Fibroblast of lung (primary cell): ENCODE measurements around the gene KBTBD6.

Experiments
- CTCF ChIP-seq, 2 donors: IDR thresholded peaks in 1 of 2; conservative IDR thresholded peaks in 1 of 2; 1 replicate in 1 of 2; 2 replicates in 1 of 2; pipeline ENCODE4 v1.5.1; 2011 to 2012; ENCODE audit warnings: low read length in 2 of 2, control low read depth in 1 of 2, inconsistent platforms in 1 of 2, low read depth in 1 of 2, mild to moderate bottlenecking in 1 of 2
- EZH2 ChIP-seq: IDR thresholded peaks from 2 replicates; pipeline ENCODE4 v1.5.1; 2012; ENCODE audit warnings: low read length, control low read depth, mild to moderate bottlenecking; ENCODE audit errors: missing control alignments

GRCh38 chr13:41144576-41144975, 12.0 kb upstream of the KBTBD6 start:
- TF ChIP-seq EZH2 (no peak), CTCF (conservative IDR thresholded peaks at IDR 0.05 in 1 of 2, IDR thresholded peaks at IDR 0.05 in 1 of 2; ENCODE audit: low read depth in 1 of 2, low read length in 2 of 2) (no peak)
